ENCODE results near the gene RIPOR2. TPM values are rescaled to one million over a fixed set of nuclear protein-coding genes. Genes with fewer than 3 reads are reported as not detected.

RIPOR2 gene
- total and polyA plus RNA-seq, 4 donors: 1.6 to 10.9 (median 3.7) TPM

DNA sequence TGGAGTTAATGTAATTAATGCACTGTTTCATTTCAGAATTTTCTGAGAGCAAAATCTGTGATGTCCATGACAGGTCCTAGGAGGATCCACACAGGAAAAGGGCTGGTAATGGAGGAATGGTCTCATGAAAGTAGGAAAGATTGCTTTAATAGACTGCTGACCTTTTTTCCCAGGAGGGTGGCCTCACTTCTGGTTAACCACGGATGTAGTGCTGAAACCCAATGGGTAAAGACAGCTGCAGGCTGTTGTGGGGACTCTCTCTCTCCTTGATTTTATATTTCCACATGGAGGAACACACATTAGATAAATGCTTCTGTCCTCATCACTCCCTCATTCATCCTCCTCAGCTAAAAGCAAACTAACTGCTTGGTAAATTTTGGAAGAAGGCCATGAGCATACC is 23.6 kb upstream of the RIPOR2 start:
- H3K4me1 ChIP-seq (ENCODE audit: control insufficient read depth in 4 of 4, insufficient read depth in 4 of 4, low read length in 3 of 4): no peaks in the 10 kb centered on the region
- DNase-seq (ENCODE audit: low spot score): no peak
- 77% methylated on average over 1 of the region's 1 CpG for WGBS
- H3K36me3 ChIP-seq (ENCODE audit: control insufficient read depth in 4 of 4, insufficient read depth in 3 of 4, low read depth in 1 of 4, low read length in 3 of 4): no peaks in the 10 kb centered on the region
- H3K4me3 ChIP-seq (ENCODE audit: low read depth in 1 of 3, low read length in 3 of 3): no peak overlapping the region
- H3K9ac ChIP-seq (ENCODE audit: low read depth in 1 of 2, low read length in 2 of 2): no peak overlapping the region
- TF ChIP-seq, protein P1, sequence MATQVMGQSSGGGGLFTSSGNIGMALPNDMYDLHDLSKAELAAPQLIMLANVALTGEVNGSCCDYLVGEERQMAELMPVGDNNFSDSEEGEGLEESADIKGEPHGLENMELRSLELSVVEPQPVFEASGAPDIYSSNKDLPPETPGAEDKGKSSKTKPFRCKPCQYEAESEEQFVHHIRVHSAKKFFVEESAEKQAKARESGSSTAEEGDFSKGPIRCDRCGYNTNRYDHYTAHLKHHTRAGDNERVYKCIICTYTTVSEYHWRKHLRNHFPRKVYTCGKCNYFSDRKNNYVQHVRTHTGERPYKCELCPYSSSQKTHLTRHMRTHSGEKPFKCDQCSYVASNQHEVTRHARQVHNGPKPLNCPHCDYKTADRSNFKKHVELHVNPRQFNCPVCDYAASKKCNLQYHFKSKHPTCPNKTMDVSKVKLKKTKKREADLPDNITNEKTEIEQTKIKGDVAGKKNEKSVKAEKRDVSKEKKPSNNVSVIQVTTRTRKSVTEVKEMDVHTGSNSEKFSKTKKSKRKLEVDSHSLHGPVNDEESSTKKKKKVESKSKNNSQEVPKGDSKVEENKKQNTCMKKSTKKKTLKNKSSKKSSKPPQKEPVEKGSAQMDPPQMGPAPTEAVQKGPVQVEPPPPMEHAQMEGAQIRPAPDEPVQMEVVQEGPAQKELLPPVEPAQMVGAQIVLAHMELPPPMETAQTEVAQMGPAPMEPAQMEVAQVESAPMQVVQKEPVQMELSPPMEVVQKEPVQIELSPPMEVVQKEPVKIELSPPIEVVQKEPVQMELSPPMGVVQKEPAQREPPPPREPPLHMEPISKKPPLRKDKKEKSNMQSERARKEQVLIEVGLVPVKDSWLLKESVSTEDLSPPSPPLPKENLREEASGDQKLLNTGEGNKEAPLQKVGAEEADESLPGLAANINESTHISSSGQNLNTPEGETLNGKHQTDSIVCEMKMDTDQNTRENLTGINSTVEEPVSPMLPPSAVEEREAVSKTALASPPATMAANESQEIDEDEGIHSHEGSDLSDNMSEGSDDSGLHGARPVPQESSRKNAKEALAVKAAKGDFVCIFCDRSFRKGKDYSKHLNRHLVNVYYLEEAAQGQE (IDR thresholded peaks at IDR 0.05): no peak
- no peak for TF ChIP-seq JUND (IDR thresholded peaks at IDR 0.05)
- TF ChIP-seq, protein P2, sequence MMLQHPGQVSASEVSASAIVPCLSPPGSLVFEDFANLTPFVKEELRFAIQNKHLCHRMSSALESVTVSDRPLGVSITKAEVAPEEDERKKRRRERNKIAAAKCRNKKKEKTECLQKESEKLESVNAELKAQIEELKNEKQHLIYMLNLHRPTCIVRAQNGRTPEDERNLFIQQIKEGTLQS (IDR thresholded peaks at IDR 0.05): no peak
- no peak for TF ChIP-seq HNF4G (IDR thresholded peaks at IDR 0.05)
- H3K27ac ChIP-seq (ENCODE audit: low read depth in 1 of 2, low read length in 2 of 2): no peak overlapping the region
- no peaks in the 10 kb centered on the region for H3K27me3 ChIP-seq (ENCODE audit: control insufficient read depth in 4 of 4, insufficient read depth in 4 of 4, low read length in 3 of 4)
- H3K9me3 ChIP-seq (ENCODE audit: control insufficient read depth in 4 of 4, low read length in 3 of 4): no peaks in the 10 kb centered on the region

DNA sequence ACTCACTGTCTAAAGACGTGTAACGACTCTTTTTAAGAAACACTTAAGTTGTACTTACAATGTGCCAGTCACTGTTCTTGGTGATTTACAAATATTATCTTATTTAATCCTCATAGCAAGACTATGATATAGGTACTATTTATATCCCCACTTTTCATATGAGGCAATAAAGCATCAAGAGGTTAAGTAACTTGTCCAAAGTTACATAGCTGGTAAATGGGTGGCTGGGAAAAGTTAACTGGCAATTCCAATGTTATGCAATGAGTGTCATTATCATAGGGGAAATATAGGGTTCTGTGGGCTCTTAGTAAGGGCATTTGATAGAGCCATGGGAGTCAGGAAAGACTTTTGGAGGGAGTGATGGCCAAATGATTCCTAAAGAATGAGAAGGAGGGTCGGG is 21.4 kb upstream of the RIPOR2 start:
- Histone ChIP-seq H3K9me3 (ENCODE audit: control insufficient read depth in 4 of 4, low read length in 3 of 4) (no peaks in the 10 kb centered on the region), H3K4me1 (ENCODE audit: control insufficient read depth in 4 of 4, insufficient read depth in 4 of 4, low read length in 3 of 4) (no peaks in the 10 kb centered on the region), H3K27ac (ENCODE audit: low read depth in 1 of 2, low read length in 2 of 2) (no peak overlapping the region), H3K9ac (ENCODE audit: low read depth in 1 of 2, low read length in 2 of 2) (no peak overlapping the region), H3K27me3 (ENCODE audit: control insufficient read depth in 4 of 4, insufficient read depth in 4 of 4, low read length in 3 of 4) (no peaks in the 10 kb centered on the region), H3K36me3 (ENCODE audit: control insufficient read depth in 4 of 4, insufficient read depth in 3 of 4, low read depth in 1 of 4, low read length in 3 of 4) (no peaks in the 10 kb centered on the region), H3K4me3 (ENCODE audit: low read depth in 1 of 3, low read length in 3 of 3) (no peak overlapping the region)
- 96% methylated on average over 3 of the region's 3 CpGs for WGBS
- TF ChIP-seq GABPA (IDR thresholded peaks at IDR 0.05 in 1 of 2, conservative IDR thresholded peaks at IDR 0.05 in 1 of 2) (no peak), FOXA1 (IDR thresholded peaks at IDR 0.05) (no peak)
- DNase-seq (ENCODE audit: low spot score): no peak

DNA sequence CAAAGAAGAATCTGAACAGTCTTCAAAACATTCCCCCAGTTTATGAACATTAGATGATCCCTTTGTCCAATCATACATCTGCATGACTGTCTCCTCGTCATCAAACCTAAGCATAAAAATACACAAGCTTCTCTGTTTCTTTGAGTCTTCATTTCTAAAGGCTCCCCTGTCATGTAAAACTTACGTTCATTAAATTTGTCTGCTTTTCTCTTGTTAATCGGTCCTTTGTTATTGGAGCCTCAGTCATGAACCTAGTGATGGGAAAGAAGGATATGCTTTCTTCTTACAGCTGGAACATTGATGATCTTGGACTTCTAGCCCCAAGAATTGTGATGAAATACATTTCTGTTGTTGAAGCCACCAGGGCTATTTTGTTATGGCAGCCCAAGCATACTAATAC is 18.0 kb upstream of the RIPOR2 start:
- H3K36me3 ChIP-seq (ENCODE audit: control insufficient read depth in 4 of 4, insufficient read depth in 3 of 4, low read depth in 1 of 4, low read length in 3 of 4): no peaks in the 10 kb centered on the region
- no peaks in the 10 kb centered on the region for H3K27me3 ChIP-seq (ENCODE audit: control insufficient read depth in 4 of 4, insufficient read depth in 4 of 4, low read length in 3 of 4)
- no peak for DNase-seq (ENCODE audit: low spot score)
- no peaks in the 10 kb centered on the region for H3K9me3 ChIP-seq (ENCODE audit: control insufficient read depth in 4 of 4, low read length in 3 of 4)
- no peaks in the 10 kb centered on the region for H3K4me1 ChIP-seq (ENCODE audit: control insufficient read depth in 4 of 4, insufficient read depth in 4 of 4, low read length in 3 of 4)
- WGBS: 85% methylated on average over 3 of the region's 3 CpGs
- no peak overlapping the region for H3K4me3 ChIP-seq (ENCODE audit: low read depth in 1 of 3, low read length in 3 of 3)
- no peak overlapping the region for H3K27ac ChIP-seq (ENCODE audit: low read depth in 1 of 2, low read length in 2 of 2)
- H3K9ac ChIP-seq (ENCODE audit: low read depth in 1 of 2, low read length in 2 of 2): no peak overlapping the region
- TF ChIP-seq FOXA2 (IDR thresholded peaks at IDR 0.05) (no peak), FOXA1 (IDR thresholded peaks at IDR 0.05) (no peak), GABPA (IDR thresholded peaks at IDR 0.05 in 1 of 2, conservative IDR thresholded peaks at IDR 0.05 in 1 of 2) (no peak), EGR1 (IDR thresholded peaks at IDR 0.05; ENCODE audit: low read depth in 2 of 2) (no peak), SP1 (IDR thresholded peaks at IDR 0.05) (no peak), YY1 (IDR thresholded peaks at IDR 0.05) (no peak), RAD21 (IDR thresholded peaks at IDR 0.05) (no peak), HNF4A (conservative IDR thresholded peaks at IDR 0.05) (no peak), NR2F2 (IDR thresholded peaks at IDR 0.05) (no peak), RXRA (IDR thresholded peaks at IDR 0.05) (no peak), JUND (IDR thresholded peaks at IDR 0.05) (no peak)
- TF ChIP-seq, protein P3, sequence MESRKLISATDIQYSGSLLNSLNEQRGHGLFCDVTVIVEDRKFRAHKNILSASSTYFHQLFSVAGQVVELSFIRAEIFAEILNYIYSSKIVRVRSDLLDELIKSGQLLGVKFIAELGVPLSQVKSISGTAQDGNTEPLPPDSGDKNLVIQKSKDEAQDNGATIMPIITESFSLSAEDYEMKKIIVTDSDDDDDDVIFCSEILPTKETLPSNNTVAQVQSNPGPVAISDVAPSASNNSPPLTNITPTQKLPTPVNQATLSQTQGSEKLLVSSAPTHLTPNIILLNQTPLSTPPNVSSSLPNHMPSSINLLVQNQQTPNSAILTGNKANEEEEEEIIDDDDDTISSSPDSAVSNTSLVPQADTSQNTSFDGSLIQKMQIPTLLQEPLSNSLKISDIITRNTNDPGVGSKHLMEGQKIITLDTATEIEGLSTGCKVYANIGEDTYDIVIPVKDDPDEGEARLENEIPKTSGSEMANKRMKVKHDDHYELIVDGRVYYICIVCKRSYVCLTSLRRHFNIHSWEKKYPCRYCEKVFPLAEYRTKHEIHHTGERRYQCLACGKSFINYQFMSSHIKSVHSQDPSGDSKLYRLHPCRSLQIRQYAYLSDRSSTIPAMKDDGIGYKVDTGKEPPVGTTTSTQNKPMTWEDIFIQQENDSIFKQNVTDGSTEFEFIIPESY (IDR thresholded peaks at IDR 0.05): no peak
- TF ChIP-seq, protein P4, sequence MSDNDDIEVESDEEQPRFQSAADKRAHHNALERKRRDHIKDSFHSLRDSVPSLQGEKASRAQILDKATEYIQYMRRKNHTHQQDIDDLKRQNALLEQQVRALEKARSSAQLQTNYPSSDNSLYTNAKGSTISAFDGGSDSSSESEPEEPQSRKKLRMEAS (IDR thresholded peaks at IDR 0.05): no peak
- TF ChIP-seq, protein P5, sequence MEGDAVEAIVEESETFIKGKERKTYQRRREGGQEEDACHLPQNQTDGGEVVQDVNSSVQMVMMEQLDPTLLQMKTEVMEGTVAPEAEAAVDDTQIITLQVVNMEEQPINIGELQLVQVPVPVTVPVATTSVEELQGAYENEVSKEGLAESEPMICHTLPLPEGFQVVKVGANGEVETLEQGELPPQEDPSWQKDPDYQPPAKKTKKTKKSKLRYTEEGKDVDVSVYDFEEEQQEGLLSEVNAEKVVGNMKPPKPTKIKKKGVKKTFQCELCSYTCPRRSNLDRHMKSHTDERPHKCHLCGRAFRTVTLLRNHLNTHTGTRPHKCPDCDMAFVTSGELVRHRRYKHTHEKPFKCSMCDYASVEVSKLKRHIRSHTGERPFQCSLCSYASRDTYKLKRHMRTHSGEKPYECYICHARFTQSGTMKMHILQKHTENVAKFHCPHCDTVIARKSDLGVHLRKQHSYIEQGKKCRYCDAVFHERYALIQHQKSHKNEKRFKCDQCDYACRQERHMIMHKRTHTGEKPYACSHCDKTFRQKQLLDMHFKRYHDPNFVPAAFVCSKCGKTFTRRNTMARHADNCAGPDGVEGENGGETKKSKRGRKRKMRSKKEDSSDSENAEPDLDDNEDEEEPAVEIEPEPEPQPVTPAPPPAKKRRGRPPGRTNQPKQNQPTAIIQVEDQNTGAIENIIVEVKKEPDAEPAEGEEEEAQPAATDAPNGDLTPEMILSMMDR (IDR thresholded peaks at IDR 0.05; ENCODE audit: low read depth, low read length, missing input control): no peak
- TF ChIP-seq, protein P1 (IDR thresholded peaks at IDR 0.05): no peak
- TF ChIP-seq, protein P2 (IDR thresholded peaks at IDR 0.05): no peak

All from liver (tissue), 9 donors.